Gastrocnemius medialis (tissue), 4 donors: ENCODE measurements around the gene KAT8. TPM values are rescaled to one million over a fixed set of nuclear protein-coding genes. Genes with fewer than 3 reads are reported as not detected.
"Not testable (repeated sequence)": the region's sequence is repeated elsewhere in the genome, so short reads cannot be mapped to it uniquely, and the experiment has no call there.

Experiments
- ATAC-seq, 2 donors: fragments of 150-250 bp; one replicate each; pipeline ENCODE4 v1.9.1; 2016
- DNase-seq, 2 donors: peaks; one replicate each; pipeline ENCODE4 v3.0.0-alpha.2; 2019
- H3K27ac ChIP-seq, 4 donors: fragments of 200-600 bp; sonication (generic); 1 replicate in 1 of 4; 2 replicates in 3 of 4; pipeline ENCODE4 v1.5.1; 2016 to 2018; ENCODE audit warnings: mild to moderate bottlenecking in 2 of 4, moderate library complexity in 1 of 4
- H3K27me3 ChIP-seq, 3 donors: fragments of 200-600 bp; sonication (generic) in 2 of 3; 1 replicate in 1 of 3; 2 replicates in 2 of 3; pipeline versions ENCODE4 v1.5.1 to v1.6.0; 2016 to 2019; ENCODE audit warnings: mild to moderate bottlenecking in 1 of 3, moderate library complexity in 1 of 3
- H3K36me3 ChIP-seq, 2 donors: fragments of 200-600 bp; sonication (generic) in 1 of 2; one replicate each; pipeline ENCODE4 v1.5.1; 2017 to 2018
- H3K4me1 ChIP-seq, 2 donors: fragments of 200-600 bp; sonication (generic) in 1 of 2; one replicate each; pipeline ENCODE4 v1.5.1; 2016 to 2017; ENCODE audit warnings: mild to moderate bottlenecking in 2 of 2
- H3K4me3 ChIP-seq, 4 donors: fragments of 200-600 bp; sonication (generic) in 3 of 4; 1 replicate in 1 of 4; 2 replicates in 3 of 4; pipeline ENCODE4 v1.5.1; 2016 to 2019; ENCODE audit warnings: mild to moderate bottlenecking in 2 of 4
- H3K9me3 ChIP-seq, 3 donors: fragments of 200-600 bp; sonication (generic) in 2 of 3; 1 replicate in 1 of 3; 2 replicates in 2 of 3; pipeline ENCODE4 v1.5.1; 2016 to 2019
- POLR2A ChIP-seq, 2 donors: fragments of 450-650 bp; IDR thresholded peaks; one replicate each; pipeline ENCODE4 v1.6.1; 2017; ENCODE audit warnings: antibody characterized with exemption in 2 of 2, mild to moderate bottlenecking in 2 of 2, moderate library complexity in 2 of 2
- in situ Hi-C, 4 donors: fragments of 200-750 bp; cut with MboI; loops; one replicate each; pipeline versions ENCODE4 v1.15.0 to v1.8.0; 2017; ENCODE audit warnings: low sequenced_read_pairs in 4 of 4
- intact Hi-C: fragments of 100-400 bp; cut with DNase I; formaldehyde crosslinking; loops from one replicate; pipeline ENCODE4 v1.15.1; 2023; ENCODE audit warnings: low total_unique reads
- total RNA-seq, 4 donors: library from RNA; depleted of rRNA; stranded (reverse); fragments of >200 nt; gene quantifications; one replicate each; pipeline versions ENCODE4 v1.1.0 to v1.2.3, GENCODE V29; 2016
- TF ChIP-seq, protein P1 (sequence below), 5 experiments: fragments of 450-650 bp in 3 of 5; fragments of 200-600 bp in 2 of 5; sonication (generic) in 2 of 5; IDR thresholded peaks in 4 of 5; conservative IDR thresholded peaks in 1 of 5; 1 replicate in 4 of 5; 2 replicates in 1 of 5; pipeline ENCODE4 v1.5.1; 2016 to 2019; ENCODE audit warnings: antibody characterized with exemption in 5 of 5, mild to moderate bottlenecking in 3 of 5, moderate library complexity in 3 of 5

The KAT8 gene
- total RNA-seq, 4 donors from 2014 or later: 44.3 to 102 (median 54.3) TPM

DNA sequence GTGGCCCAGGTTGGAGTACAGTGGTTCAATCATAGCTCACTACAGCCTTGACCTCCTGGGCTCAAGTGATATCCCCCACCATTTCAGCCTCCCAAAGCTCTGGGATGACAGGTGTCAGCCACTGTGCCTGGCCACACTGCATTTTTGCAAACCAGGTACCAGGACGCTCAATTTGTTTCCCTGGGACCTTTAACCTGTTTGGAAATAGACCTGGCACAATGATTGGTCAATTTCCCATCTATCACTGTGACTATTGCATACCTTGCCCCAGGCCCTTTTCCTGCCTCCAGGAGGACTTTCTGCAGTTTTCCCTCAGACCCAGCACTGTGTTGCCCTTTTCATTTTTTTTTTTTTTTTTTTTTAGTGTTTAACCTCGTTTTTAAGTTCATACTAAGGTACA is 51.4 kb downstream of the KAT8 start:
- Histone ChIP-seq H3K27me3 (no peaks in the 10 kb centered on the region), H3K36me3 (no peaks in the 10 kb centered on the region), H3K27ac (no peak overlapping the region), H3K4me3 (no peak overlapping the region), H3K4me1 (no peaks in the 10 kb centered on the region), H3K9me3 (no peaks in the 10 kb centered on the region)
- intact Hi-C loops: no loop called here
- no peak for TF ChIP-seq POLR2A (IDR thresholded peaks at IDR 0.05)
- TF ChIP-seq, protein P1, sequence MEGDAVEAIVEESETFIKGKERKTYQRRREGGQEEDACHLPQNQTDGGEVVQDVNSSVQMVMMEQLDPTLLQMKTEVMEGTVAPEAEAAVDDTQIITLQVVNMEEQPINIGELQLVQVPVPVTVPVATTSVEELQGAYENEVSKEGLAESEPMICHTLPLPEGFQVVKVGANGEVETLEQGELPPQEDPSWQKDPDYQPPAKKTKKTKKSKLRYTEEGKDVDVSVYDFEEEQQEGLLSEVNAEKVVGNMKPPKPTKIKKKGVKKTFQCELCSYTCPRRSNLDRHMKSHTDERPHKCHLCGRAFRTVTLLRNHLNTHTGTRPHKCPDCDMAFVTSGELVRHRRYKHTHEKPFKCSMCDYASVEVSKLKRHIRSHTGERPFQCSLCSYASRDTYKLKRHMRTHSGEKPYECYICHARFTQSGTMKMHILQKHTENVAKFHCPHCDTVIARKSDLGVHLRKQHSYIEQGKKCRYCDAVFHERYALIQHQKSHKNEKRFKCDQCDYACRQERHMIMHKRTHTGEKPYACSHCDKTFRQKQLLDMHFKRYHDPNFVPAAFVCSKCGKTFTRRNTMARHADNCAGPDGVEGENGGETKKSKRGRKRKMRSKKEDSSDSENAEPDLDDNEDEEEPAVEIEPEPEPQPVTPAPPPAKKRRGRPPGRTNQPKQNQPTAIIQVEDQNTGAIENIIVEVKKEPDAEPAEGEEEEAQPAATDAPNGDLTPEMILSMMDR (IDR thresholded peaks at IDR 0.05 in 4 of 5, conservative IDR thresholded peaks at IDR 0.05 in 1 of 5): no peak
- in situ Hi-C loops: loop anchor here in 2 of 4 donors (25.0 kb wide), 2 partner anchors 157 to 182 kb away; partner anchors contain the start of genes HSD3B7 (in 1 of the 2) and STX1B (in 1 of the 2)
- no peak for DNase-seq
- no peak for ATAC-seq

DNA sequence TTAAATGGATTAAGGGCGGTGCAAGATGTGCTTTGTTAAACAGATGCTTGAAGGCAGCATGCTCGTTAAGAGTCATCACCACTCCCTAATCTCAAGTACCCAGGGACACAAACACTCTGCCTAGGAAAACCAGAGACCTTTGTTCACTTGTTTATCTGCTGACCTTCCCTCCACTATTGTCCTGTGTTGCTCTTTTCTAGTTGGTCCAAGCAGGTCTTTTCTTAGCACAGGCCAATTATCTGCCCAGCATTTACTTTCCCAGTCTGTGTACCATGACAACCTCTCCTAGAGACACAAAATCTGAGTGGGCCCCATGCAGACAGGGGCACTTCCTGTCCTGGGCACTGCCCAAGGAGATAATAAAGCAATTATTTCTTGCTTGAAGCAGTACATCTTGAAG is 52.6 kb downstream of the KAT8 start:
- DNase-seq, H3K36me3 ChIP-seq, ATAC-seq, H3K27me3 ChIP-seq, H3K4me1 ChIP-seq, intact Hi-C loops, H3K27ac ChIP-seq, H3K9me3 ChIP-seq, H3K4me3 ChIP-seq: not testable (repeated sequence)
- in situ Hi-C loops: loop anchor here in 2 of 4 donors (25.0 kb wide), 2 partner anchors 158 to 183 kb away; partner anchors contain the start of genes HSD3B7 (in 1 of the 2) and STX1B (in 1 of the 2)

DNA sequence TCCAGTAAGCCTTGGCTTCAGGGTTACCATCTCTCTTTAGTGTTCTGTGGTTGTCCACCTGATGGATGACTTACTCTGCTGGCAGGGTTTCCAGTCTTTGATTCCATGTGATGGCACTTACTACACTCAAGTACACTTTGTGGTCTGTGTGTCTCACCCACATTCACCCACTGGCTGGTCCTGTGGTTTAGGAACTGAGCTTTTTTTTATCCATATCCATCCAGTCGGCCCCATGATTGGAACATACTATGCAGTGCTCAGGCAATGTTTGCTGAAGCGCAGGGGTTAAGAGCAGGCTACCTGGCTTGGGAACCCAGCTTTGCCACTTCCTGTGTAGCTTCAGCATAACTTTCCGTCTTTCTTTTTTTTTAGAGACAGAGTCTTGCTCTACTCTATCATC is 59.7 kb downstream of the KAT8 start:
- no peak for TF ChIP-seq POLR2A (IDR thresholded peaks at IDR 0.05)
- ATAC-seq (no peak), DNase-seq (no peak)
- intact Hi-C loops (no loop called here), in situ Hi-C loops (loop anchor here in 2 of 4 donors (25.0 kb wide), 1 partner anchor 685 kb away; the partner anchor contains the start of gene ZNF267 (in 2 of the 2))
- Histone ChIP-seq H3K4me1 (peaks cover 17 to 21% of the 10 kb centered on the region in 2 donors), H3K27me3 (no peaks in the 10 kb centered on the region), H3K27ac (no peak overlapping the region), H3K36me3 (no peaks in the 10 kb centered on the region), H3K4me3 (no peak overlapping the region), H3K9me3 (no peaks in the 10 kb centered on the region)

DNA sequence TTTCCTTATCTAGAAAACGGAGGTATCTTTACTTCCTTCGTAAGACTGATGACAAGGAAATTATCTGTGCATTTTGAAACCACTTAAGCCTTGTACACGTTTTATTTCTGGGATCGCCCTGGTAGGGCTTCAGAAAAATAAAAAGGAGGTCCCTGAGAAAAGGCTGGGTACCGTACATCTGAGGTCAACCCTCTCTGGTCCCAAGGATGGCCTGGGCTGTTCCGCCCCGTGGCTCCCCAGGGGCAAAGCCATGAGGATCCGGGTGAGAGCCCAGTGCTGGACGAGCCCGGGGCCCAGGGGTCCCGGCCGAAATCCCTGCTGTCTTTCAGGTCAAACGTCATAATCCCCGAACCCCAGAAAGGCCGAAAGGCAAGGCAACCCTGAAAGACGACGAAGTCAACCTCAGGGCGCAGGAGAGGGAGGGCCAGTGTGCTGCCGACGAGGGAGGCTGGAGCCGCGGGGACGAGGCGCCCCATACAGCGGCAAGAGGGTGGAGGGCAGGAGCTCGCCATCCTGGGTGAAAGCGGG is 61.8 kb downstream of the KAT8 start:
- ATAC-seq: no peak
- peak overlapping the region; percentile 94 to 100 (median 96) for H3K27ac ChIP-seq
- DNase-seq: no peak
- in situ Hi-C loops: loop anchor here in 2 of 4 donors (25.0 kb wide), 1 partner anchor 683 kb away; the partner anchor contains the start of gene ZNF267 (in 2 of the 2)
- H3K4me3 ChIP-seq: peak overlapping the region; percentile 77 to 100 (median 86)
- no peaks in the 10 kb centered on the region for H3K27me3 ChIP-seq
- peaks cover 0 to 21% of the 10 kb centered on the region in 2 donors for H3K36me3 ChIP-seq
- H3K9me3 ChIP-seq: no peaks in the 10 kb centered on the region
- TF ChIP-seq POLR2A (IDR thresholded peaks at IDR 0.05): no peak
- TF ChIP-seq, protein P1 (IDR thresholded peaks at IDR 0.05 in 4 of 5, conservative IDR thresholded peaks at IDR 0.05 in 1 of 5): no peak
- H3K4me1 ChIP-seq: peaks cover 37 to 42% of the 10 kb centered on the region in 2 donors
- intact Hi-C loops: loop anchor here (1.0 to 2.0 kb wide), 4 partner anchors 35 to 248 kb away; partner anchors contain the start of genes TRIM72, ZNF646 and ZNF668

DNA sequence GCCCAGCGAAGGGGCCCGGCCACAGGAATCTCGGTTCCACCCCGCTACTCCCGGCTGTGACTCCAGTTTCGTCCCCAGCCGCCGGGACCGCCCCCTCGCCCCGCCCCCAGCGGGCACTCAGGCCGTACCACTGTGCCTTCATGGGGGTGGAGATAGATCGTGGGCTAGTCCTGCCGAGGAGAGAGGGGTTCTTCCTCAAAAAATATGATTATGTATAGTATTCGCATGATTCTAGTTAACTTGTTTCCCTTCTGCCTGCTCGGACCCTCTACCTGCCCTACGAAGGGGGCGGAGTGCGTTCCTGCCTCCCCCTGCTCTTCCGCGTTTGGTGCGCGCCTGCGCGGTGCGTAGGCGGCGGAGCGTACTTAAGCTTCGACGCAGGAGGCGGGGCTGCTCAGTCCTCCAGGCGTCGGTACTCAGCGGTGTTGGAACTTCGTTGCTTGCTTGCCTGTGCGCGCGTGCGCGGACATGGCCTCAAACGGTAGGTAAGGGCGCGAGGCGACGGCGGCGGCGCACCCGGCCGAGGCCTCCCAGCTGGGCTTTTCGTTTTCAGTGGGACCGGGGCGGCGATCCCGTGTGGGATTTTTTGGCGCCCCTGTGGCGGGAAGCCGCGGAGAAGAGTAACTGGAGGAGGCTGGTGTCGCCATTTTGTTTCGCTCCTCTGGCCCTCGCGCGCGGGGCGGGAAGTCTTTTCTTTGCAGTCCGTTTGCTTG is 62.4 kb downstream of the KAT8 start, which contains the start of gene FUS:
TSS of gene FUS (plus strand) at position 393 of the 713 bp plus-strand sequence. CDS start at position 469, 76 bp downstream.
- Histone ChIP-seq H3K4me1 (peaks cover 37 to 42% of the 10 kb centered on the region in 2 donors), H3K4me3 (peak within 1 kb of the TSS; percentile 77 to 100 (median 86)), H3K27ac (peak within 1 kb of the TSS; percentile 94 to 100 (median 96)), H3K9me3 (no peaks in the 10 kb centered on the region), H3K36me3 (peaks cover 0 to 27% of the 10 kb centered on the region in 2 donors), H3K27me3 (no peaks in the 10 kb centered on the region)
- intact Hi-C loops (loop anchor here (1.0 to 5.0 kb wide), 6 partner anchors 34 to 433 kb away; partner anchors contain the start of genes PHKG2, TRIM72, ZNF646 and ZNF668), in situ Hi-C loops (loop anchor here in 2 of 4 donors (10.0 to 25.0 kb wide), 2 partner anchors 265 to 682 kb away; partner anchors contain the start of genes ZNF267 (in 2 of the 2) and ZNF843 (in 1 of the 2))
- TF ChIP-seq, protein P1 (IDR thresholded peaks at IDR 0.05 in 4 of 5, conservative IDR thresholded peaks at IDR 0.05 in 1 of 5): peak in 1 of 5 experiments; percentile 28
- TF ChIP-seq POLR2A (IDR thresholded peaks at IDR 0.05): peak; percentile 98 to 99
- ATAC-seq (peak; percentile 83), DNase-seq (peak; percentile 83 to 87)

Other genes with a start within 250 kb of the KAT8 start
- 10 to 100 TPM; 16.4 to 24.5 (median 22.3) TPM for gene BCL7C, start 223.6 kb upstream of the KAT8 start, total RNA-seq
- gene CTF1, start 221.1 kb upstream of the KAT8 start, total RNA-seq: 1 to 10 TPM; 2.3 to 5.6 (median 3.2) TPM
- 1 to 10 TPM; 3.4 to 7.9 (median 4.8) TPM for gene FBXL19, start 194.1 kb upstream of the KAT8 start, total RNA-seq
- 10 to 100 TPM; 10.3 to 15.6 (median 12.5) TPM for gene ORAI3, start 168.6 kb upstream of the KAT8 start, total RNA-seq
- gene SETD1A, start 159.9 kb upstream of the KAT8 start, total RNA-seq: 10 to 100 TPM in 2 of 4 donors, 1 to 10 TPM in 2; 3.8 to 15.4 (median 9.8) TPM
- 1 to 10 TPM; 1.5 to 6.8 (median 5.4) TPM for gene HSD3B7, start 132.5 kb upstream of the KAT8 start, total RNA-seq
- gene STX1B, start 107.0 kb upstream of the KAT8 start, total RNA-seq: under 1 TPM in 2 of 4 donors, not detected in 2; 0.13 to 0.36 TPM
- 10 to 100 TPM; 14.9 to 24.3 (median 21.4) TPM for gene STX4, start 84.1 kb upstream of the KAT8 start, total RNA-seq
- 10 to 100 TPM in 2 of 4 donors, 1 to 10 TPM in 2; 6.6 to 16.0 (median 11.0) TPM for gene ZNF668, start 43.4 kb upstream of the KAT8 start, total RNA-seq
- gene ZNF646, start 43.2 kb upstream of the KAT8 start, total RNA-seq: 10 to 100 TPM; 11.7 to 33.2 (median 21.5) TPM
- under 1 TPM; 0.07 to 0.75 (median 0.21) TPM for gene PRSS53, start 28.7 kb upstream of the KAT8 start, total RNA-seq
- 10 to 100 TPM; 20.1 to 35.9 (median 32.9) TPM for gene VKORC1, start 22.9 kb upstream of the KAT8 start, total RNA-seq
- gene BCKDK, start 9.3 kb upstream of the KAT8 start, total RNA-seq: 10 to 100 TPM; 24.7 to 68.9 (median 50.9) TPM
- gene PRSS8, start 18.1 kb downstream of the KAT8 start, total RNA-seq: 1 to 10 TPM in 1 of 4 donors, under 1 TPM in 1, not detected in 2; 0.24 to 1.2 TPM
- 1 to 10 TPM in 3 of 4 donors, not detected in 1; 1.0 to 8.1 (median 3.7) TPM for gene PRSS36, start 32.4 kb downstream of the KAT8 start, total RNA-seq
- 10 to 100 TPM; 20.6 to 45.9 (median 35.1) TPM for gene FUS, start 62.5 kb downstream of the KAT8 start, total RNA-seq
- 10 to 100 TPM in 1 of 4 donors, 1 to 10 TPM in 3; 1.3 to 16.4 (median 3.7) TPM for gene PYCARD, start 85.1 kb downstream of the KAT8 start, total RNA-seq
- 100 to 1,000 TPM in 2 of 4 donors, 10 to 100 TPM in 2; 76.7 to 101 (median 97.4) TPM for gene TRIM72, start 96.5 kb downstream of the KAT8 start, total RNA-seq
- not detected for gene PYDC1, start 99.5 kb downstream of the KAT8 start, total RNA-seq
- 1 to 10 TPM in 3 of 4 donors, under 1 TPM in 1; 0.68 to 3.9 (median 3.0) TPM for gene ITGAM, start 142.3 kb downstream of the KAT8 start, total RNA-seq
- under 1 TPM; 0.22 to 0.91 (median 0.56) TPM for gene ITGAX, start 237.5 kb downstream of the KAT8 start, total RNA-seq